Endothelial cell of umbilical vein (primary cell): ENCODE results near the gene HSBP1. TPM values are rescaled to one million over a fixed set of nuclear protein-coding genes. Genes with fewer than 3 reads are reported as not detected.
A peak's percentile ranks its signal among the peaks of the same experiment; 100 is the strongest.

Experiments used
- Bru-seq: library from RNA; stranded (reverse); fragments of 400-500 nt; gene quantifications from one replicate; lab custom pipeline; 2021; lab: Mats Ljungman, UMichigan
- BruChase-seq, 2 experiments: library from RNA; stranded (reverse); fragments of 400-500 nt; gene quantifications; one replicate each; lab custom pipeline; 2021; lab: Mats Ljungman, UMichigan
- BruUV-seq: library from RNA; stranded (reverse); fragments of 400-500 nt; replicated peaks from 2 replicates; lab custom pipeline; 2021; lab: Mats Ljungman, UMichigan
- CTCF ChIA-PET: fragments of 300-600, 350-600 bp; sonication (Branson Sonifier 250); formaldehyde crosslinking; loops from one replicate; lab custom pipeline; 2021; ENCODE audit warnings: antibody characterized with exemption, inconsistent platforms; lab: Charles Lee
- POLR2A ChIA-PET: fragments of 300-600, 350-600 bp; sonication (Branson Sonifier 250); formaldehyde crosslinking; loops from one replicate; lab custom pipeline; 2021; ENCODE audit warnings: antibody characterized with exemption, inconsistent platforms; lab: Charles Lee
- DNase-seq: peaks from one replicate; pipeline ENCODE4 v3.0.0-alpha.2; 2011; ENCODE audit warnings: low read depth, low spot score
- FAIRE-seq: peaks from 2 replicates; lab custom pipeline; 2011; peaks lifted over from hg19 to GRCh38; lab: Jason Lieb, UNC
- H2AFZ ChIP-seq: 2 replicates; pipeline ENCODE4 v1.6.0; 2012; ENCODE audit warnings: low read depth, low read length, control low read depth, inconsistent platforms
- H3K27ac ChIP-seq: 2 replicates; pipeline ENCODE4 v1.5.1; 2011; ENCODE audit warnings: low read depth, mild to moderate bottlenecking, control low read depth, low read length, moderate library complexity; ENCODE audit not compliant: insufficient read depth
- H3K27me3 ChIP-seq, 2 experiments: 2 replicates each; pipeline versions ENCODE4 v1.6.0 to v1.6.1; 2011; ENCODE audit warnings: low read length in 2 of 2, mixed read lengths in 1 of 2; ENCODE audit not compliant: control insufficient read depth in 2 of 2, insufficient read depth in 2 of 2
- H3K36me3 ChIP-seq, 2 experiments: 2 replicates in 1 of 2; 3 replicates in 1 of 2; pipeline ENCODE4 v1.5.1; 2011; ENCODE audit warnings: low read length in 2 of 2, mild to moderate bottlenecking in 1 of 2, moderate library complexity in 1 of 2; ENCODE audit not compliant: control insufficient read depth in 2 of 2, insufficient read depth in 2 of 2; ENCODE audit errors: extremely low read depth in 1 of 2
- H3K4me1 ChIP-seq: 3 replicates; pipeline ENCODE4 v1.5.1; 2011; ENCODE audit warnings: mild to moderate bottlenecking, low read length; ENCODE audit not compliant: control insufficient read depth, insufficient read depth; ENCODE audit errors: extremely low read depth
- H3K4me2 ChIP-seq: 2 replicates; pipeline ENCODE4 v1.6.1; 2011; ENCODE audit warnings: low read length, control low read depth, mixed read lengths; ENCODE audit not compliant: insufficient read depth
- H3K4me3 ChIP-seq, 3 experiments: fragments of 200-600 bp in 1 of 3; sonication (generic), shearing (Covaris generic) in 1 of 3; replicated peaks in 1 of 3; 2 replicates each; pipeline ENCODE4 v1.5.1; 2011 to 2016; ENCODE audit warnings: control low read depth in 3 of 3, low read length in 3 of 3, mild to moderate bottlenecking in 2 of 3, inconsistent platforms in 1 of 3, low read depth in 1 of 3, moderate library complexity in 1 of 3; ENCODE audit not compliant: insufficient read depth in 1 of 3
- H3K79me2 ChIP-seq: 2 replicates; pipeline ENCODE4 v1.6.0; 2012; ENCODE audit warnings: low read length, inconsistent platforms; ENCODE audit not compliant: control insufficient read depth, insufficient read depth
- H3K9ac ChIP-seq: replicated peaks from 2 replicates; pipeline ENCODE3; 2011; ENCODE audit warnings: low read length, control low read depth; ENCODE audit not compliant: insufficient read depth; ENCODE audit errors: extremely low read depth
- H3K9me1 ChIP-seq: replicated peaks from 3 replicates; pipeline ENCODE4 v1.6.0; 2011; ENCODE audit warnings: mild to moderate bottlenecking, low read length; ENCODE audit not compliant: control insufficient read depth, insufficient read depth; ENCODE audit errors: extremely low read depth
- H3K9me3 ChIP-seq: replicated peaks from 2 replicates; pipeline ENCODE4 v1.5.1; 2012; ENCODE audit warnings: low read length, inconsistent platforms; ENCODE audit not compliant: control insufficient read depth, insufficient read depth
- H4K20me1 ChIP-seq: replicated peaks from 2 replicates; pipeline ENCODE3; 2011; ENCODE audit warnings: mild to moderate bottlenecking, low read length; ENCODE audit not compliant: control insufficient read depth, insufficient read depth; ENCODE audit errors: extremely low read depth
- EZH2 ChIP-seq: IDR thresholded peaks from 2 replicates; pipeline ENCODE4 v1.6.1; 2012; ENCODE audit warnings: borderline replicate concordance, low read depth, mild to moderate bottlenecking, moderate library complexity, low read length, inconsistent platforms; ENCODE audit not compliant: severe bottlenecking
- JUN ChIP-seq: IDR thresholded peaks from 2 replicates; pipeline ENCODE4 v1.6.1; 2011; ENCODE audit warnings: borderline replicate concordance, low read depth; ENCODE audit not compliant: insufficient read length, insufficient read depth
- POLR2A ChIP-seq: IDR thresholded peaks from 2 replicates; pipeline ENCODE4 v1.6.1; 2012; ENCODE audit warnings: low read depth, mild to moderate bottlenecking, control low read depth, low read length
- POLR2AphosphoS5 ChIP-seq: IDR thresholded peaks from 2 replicates; pipeline ENCODE4 v1.6.1; 2012; ENCODE audit warnings: low read depth, mild to moderate bottlenecking, control low read depth, low read length, moderate library complexity; ENCODE audit not compliant: insufficient read depth
- dilution Hi-C: fragments of 300-500 bp; cut with MboI; formaldehyde crosslinking; loops from one replicate; pipeline ENCODE4 v1.15.0; 2019; ENCODE audit warnings: low sequenced_read_pairs; ENCODE audit not compliant: extremely low pct_ligation_motif_present
- intact Hi-C: fragments of 100-400 bp; cut with micrococcal nuclease; formaldehyde crosslinking; loops from one replicate; pipeline ENCODE4 v1.10.0; 2022
- long read RNA-seq: library from polyadenylated mRNA; stranded (forward); transcript quantifications from one replicate; pipeline ENCODE4 v2.0.0, GENCODE V29; 2021
- polyA minus RNA-seq, 3 experiments: library from RNA; depleted of rRNA, polyadenylated mRNA; stranded (reverse); fragments of >200 nt; gene quantifications; 1 replicate in 1 of 3; 2 replicates in 2 of 3; pipeline ENCODE4 v1.2.3, GENCODE V29; 2011
- polyA plus RNA-seq, 4 experiments: library from polyadenylated mRNA; depleted of rRNA in 3 of 4; stranded (reverse) in 3 of 4; unstranded in 1 of 4; fragments of >200 nt; gene quantifications; 2 replicates each; pipeline versions ENCODE4 v1.2.1 to v1.2.3, GENCODE V29; 2011 to 2012; ENCODE audit warnings: missing spikeins in 1 of 4
- total RNA-seq: library from RNA; stranded (reverse); gene quantifications from 2 replicates; pipeline ENCODE4 v1.2.3, GENCODE V29; 2021
- TF ChIP-seq, protein P1 (sequence below), 2 donors: IDR thresholded peaks; 1 replicate in 1 of 2; 2 replicates in 1 of 2; pipeline ENCODE4 v1.5.1; 2011; ENCODE audit warnings: low read length in 2 of 2, mild to moderate bottlenecking in 2 of 2, moderate library complexity in 2 of 2, control low read depth in 1 of 2, inconsistent platforms in 1 of 2, low read depth in 1 of 2; ENCODE audit not compliant: insufficient read depth in 1 of 2; ENCODE audit errors: extremely low read depth in 1 of 2

The HSBP1 gene
- total RNA-seq (134 and 136 TPM in 2 replicates), polyA plus RNA-seq (40.8 and 43.9 TPM in 2 replicates), polyA minus RNA-seq (112 and 134 TPM in 2 replicates), Bru-seq, nascent RNA (percentile 70 among the genes with signal in this experiment), BruChase-seq, experiment 1, labeled RNA remaining after a 6-hour chase (percentile 95 among the genes with signal in this experiment), BruChase-seq, experiment 2, labeled RNA remaining after a 2-hour chase (percentile 79 among the genes with signal in this experiment)
- polyA plus RNA-seq (2011; cell fraction: cytosol; rRNA removed) = 84.9 and 96.8 TPM in 2 replicates
- polyA plus RNA-seq (2011; cell fraction: nucleus; rRNA removed) = 41.5 and 42.1 TPM in 2 replicates
- polyA plus RNA-seq (2012) = 213 and 303 TPM in 2 replicates
- 30.7 TPM for polyA minus RNA-seq (2011; cell fraction: cytosol; rRNA and poly(A)+ RNA removed)
- 14.8 and 18.6 TPM in 2 replicates for polyA minus RNA-seq (2011; cell fraction: nucleus; rRNA and poly(A)+ RNA removed)
- long read RNA-seq, full-length matches to known transcripts = 869 of 1,076 reads
- long read RNA-seq, partial matches to known transcripts = 1 of 1,076 reads
- long read RNA-seq, other reads (novel, unspliced or antisense) = 206 of 1,076 reads

DNA sequence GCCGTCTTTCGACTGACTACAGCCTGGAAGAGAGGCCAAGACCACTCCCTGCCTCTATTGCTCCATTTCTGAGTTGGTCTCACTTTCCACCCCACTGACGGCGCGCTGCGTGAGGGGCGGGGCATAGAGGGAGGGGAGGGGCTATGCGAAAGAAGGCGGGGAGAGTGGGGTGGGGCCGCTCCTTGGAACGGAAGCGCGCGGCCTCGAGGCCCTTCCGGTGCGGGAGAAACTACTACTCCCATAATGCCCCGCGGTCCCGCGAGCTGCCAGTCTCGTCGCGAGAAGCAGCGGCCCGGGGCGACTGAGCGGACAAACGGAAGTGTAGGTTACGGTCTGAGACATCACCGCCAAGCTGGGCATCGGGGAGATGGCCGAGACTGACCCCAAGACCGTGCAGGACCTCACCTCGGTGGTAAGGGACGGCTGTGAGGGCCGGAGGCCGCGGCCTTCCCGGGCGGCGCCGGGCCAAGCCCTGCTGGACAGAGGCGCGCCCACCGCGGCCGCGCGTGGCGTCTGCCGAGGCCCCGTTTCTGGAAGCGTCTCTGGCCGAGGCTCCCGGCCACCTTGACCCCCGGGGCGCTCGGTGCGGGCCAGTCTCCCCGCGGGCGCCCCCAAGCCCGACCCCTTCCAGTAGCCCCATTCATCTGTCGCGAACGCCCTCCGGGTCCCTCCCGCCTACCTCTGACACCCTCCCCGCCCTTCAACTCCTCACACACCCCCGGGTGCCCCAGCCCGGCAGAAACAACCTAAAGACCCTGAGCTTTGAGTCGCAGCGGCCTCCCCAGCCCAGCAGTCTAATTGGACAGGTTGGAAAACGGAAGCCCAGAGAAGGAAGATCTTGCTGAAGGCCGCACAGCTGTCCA lies at the start of gene HSBP1:
TSS of gene HSBP1 (plus strand) at position 269 of the 863 bp plus-strand sequence. CDS start at position 368, 99 bp downstream.
- H3K9me1 ChIP-seq = no peaks in the 10 kb centered on the region
- no TSS peak for BruUV-seq
- peak within 1 kb of the TSS; percentile 38 to 94 (median 66) for H3K4me3 ChIP-seq
- H4K20me1 ChIP-seq = no peaks in the 10 kb centered on the region
- FAIRE-seq = peak; percentile 92
- H3K9ac ChIP-seq = peak within 1 kb of the TSS; percentile 72
- dilution Hi-C loops = no loop called here
- H3K4me1 ChIP-seq = peaks cover 7% of the 10 kb centered on the region
- peaks cover 14% of the 10 kb centered on the region for H3K79me2 ChIP-seq
- peak; percentile 76 for TF ChIP-seq POLR2A
- TF ChIP-seq, protein P1, sequence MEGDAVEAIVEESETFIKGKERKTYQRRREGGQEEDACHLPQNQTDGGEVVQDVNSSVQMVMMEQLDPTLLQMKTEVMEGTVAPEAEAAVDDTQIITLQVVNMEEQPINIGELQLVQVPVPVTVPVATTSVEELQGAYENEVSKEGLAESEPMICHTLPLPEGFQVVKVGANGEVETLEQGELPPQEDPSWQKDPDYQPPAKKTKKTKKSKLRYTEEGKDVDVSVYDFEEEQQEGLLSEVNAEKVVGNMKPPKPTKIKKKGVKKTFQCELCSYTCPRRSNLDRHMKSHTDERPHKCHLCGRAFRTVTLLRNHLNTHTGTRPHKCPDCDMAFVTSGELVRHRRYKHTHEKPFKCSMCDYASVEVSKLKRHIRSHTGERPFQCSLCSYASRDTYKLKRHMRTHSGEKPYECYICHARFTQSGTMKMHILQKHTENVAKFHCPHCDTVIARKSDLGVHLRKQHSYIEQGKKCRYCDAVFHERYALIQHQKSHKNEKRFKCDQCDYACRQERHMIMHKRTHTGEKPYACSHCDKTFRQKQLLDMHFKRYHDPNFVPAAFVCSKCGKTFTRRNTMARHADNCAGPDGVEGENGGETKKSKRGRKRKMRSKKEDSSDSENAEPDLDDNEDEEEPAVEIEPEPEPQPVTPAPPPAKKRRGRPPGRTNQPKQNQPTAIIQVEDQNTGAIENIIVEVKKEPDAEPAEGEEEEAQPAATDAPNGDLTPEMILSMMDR (IDR thresholded peaks at IDR 0.05; ENCODE audit: extremely low read depth in 1 of 2, insufficient read depth in 1 of 2, low read depth in 1 of 2, low read length in 2 of 2) = peak in 1 of 2 donors; percentile 0
- TF ChIP-seq POLR2AphosphoS5 = peak; percentile 78
- TF ChIP-seq JUN = no peak
- TF ChIP-seq EZH2 = no peak
- H3K36me3 ChIP-seq = peaks cover 0 to 3% of the 10 kb centered on the region in 2 experiments
- H3K27ac ChIP-seq = peak within 1 kb of the TSS; percentile 32
- ChIA-PET POLR2A (interaction anchor here (0.6 kb wide), 1 partner anchor 452 kb away, joined by 6 read pairs; no protein-coding TSS in a partner anchor), CTCF (interaction anchor here (1.6 kb wide), 1 partner anchor 19 kb away, joined by 3 read pairs; no protein-coding TSS in a partner anchor)
- H3K4me2 ChIP-seq = peak within 1 kb of the TSS; percentile 89
- H3K9me3 ChIP-seq = no peaks in the 10 kb centered on the region
- DNase-seq = peak; percentile 91
- no peaks in the 10 kb centered on the region for H3K27me3 ChIP-seq
- intact Hi-C loops = loop anchor here (2.0 kb wide), 1 partner anchor 29 kb away; no protein-coding TSS in a partner anchor
- peak within 1 kb of the TSS; percentile 80 for H2AFZ ChIP-seq
